HG03175 (cell line): ENCODE results near the gene ADGRL3.
"Not testable (repeated sequence)": the region's sequence is repeated elsewhere in the genome, so short reads cannot be mapped to it uniquely, and the experiment has no call there.

Experiments used
- ATAC-seq: cut with Tn5 transposase; IDR thresholded peaks from one replicate; pipeline ENCODE4 v1.9.1; 2021; ENCODE audit warnings: mild to moderate bottlenecking, moderate library complexity; ENCODE audit not compliant: unreplicated experiment

ADGRL3 gene

GRCh38 chr4:61336488-61336887 lies 136.4 kb downstream of the ADGRL3 start:
- ATAC-seq: no peak

- ATAC-seq: no peak
These were observed 136.8 kb downstream of the ADGRL3 start for GRCh38 chr4:61336916-61337315.

GRCh38 chr4:61342061-61342460 lies 141.9 kb downstream of the ADGRL3 start:
- ATAC-seq: no peak

GRCh38 chr4:61350932-61351331 lies 150.8 kb downstream of the ADGRL3 start:
- ATAC-seq: no peak

GRCh38 chr4:61356696-61357095 lies 156.6 kb downstream of the ADGRL3 start:
- ATAC-seq: no peak

- ATAC-seq: no peak
These were observed 159.2 kb downstream of the ADGRL3 start for GRCh38 chr4:61359301-61359700.

- not testable (repeated sequence) for ATAC-seq
These were observed 172.7 kb downstream of the ADGRL3 start for GRCh38 chr4:61372817-61373216.

- no peak for ATAC-seq
These were observed 173.8 kb downstream of the ADGRL3 start for GRCh38 chr4:61373901-61374440.

- no peak for ATAC-seq
These were observed 174.3 kb downstream of the ADGRL3 start for GRCh38 chr4:61374447-61374891.

- no peak for ATAC-seq
These were observed 175.2 kb downstream of the ADGRL3 start for GRCh38 chr4:61375301-61375700.

- no peak for ATAC-seq
These were observed 176.2 kb downstream of the ADGRL3 start for GRCh38 chr4:61376301-61376700.

- no peak for ATAC-seq
These were observed 179.3 kb downstream of the ADGRL3 start for GRCh38 chr4:61379406-61379805.

- no peak for ATAC-seq
These were observed 180.7 kb downstream of the ADGRL3 start for GRCh38 chr4:61380865-61381264.

GRCh38 chr4:61385256-61385655 lies 185.1 kb downstream of the ADGRL3 start:
- no peak for ATAC-seq

- ATAC-seq: not testable (repeated sequence)
These were observed 187.2 kb downstream of the ADGRL3 start for GRCh38 chr4:61387372-61387771.

- ATAC-seq: no peak
These were observed 189.5 kb downstream of the ADGRL3 start for GRCh38 chr4:61389640-61390039.

- no peak for ATAC-seq
These were observed 195.6 kb downstream of the ADGRL3 start for GRCh38 chr4:61395754-61396153.

GRCh38 chr4:61397174-61397573 lies 197.0 kb downstream of the ADGRL3 start:
- ATAC-seq: no peak

GRCh38 chr4:61400439-61401038 lies 200.4 kb downstream of the ADGRL3 start:
- no peak for ATAC-seq

- no peak for ATAC-seq
These were observed 201.6 kb downstream of the ADGRL3 start for GRCh38 chr4:61401771-61402170.

- ATAC-seq: no peak
These were observed 205.2 kb downstream of the ADGRL3 start for GRCh38 chr4:61405307-61405706.

GRCh38 chr4:61406677-61407076 lies 206.6 kb downstream of the ADGRL3 start:
- ATAC-seq: no peak
